Measurements from ENCODE around the gene PARD3. TPM values are rescaled to one million over a fixed set of nuclear protein-coding genes. Genes with fewer than 3 reads are reported as not detected.
"Not testable (repeated sequence)": the region's sequence is repeated elsewhere in the genome, so short reads cannot be mapped to it uniquely, and the experiment has no call there.

The PARD3 gene
- total RNA-seq, 4 donors from 2014 or later = 27.3 to 65.3 (median 55.6) TPM

DNA sequence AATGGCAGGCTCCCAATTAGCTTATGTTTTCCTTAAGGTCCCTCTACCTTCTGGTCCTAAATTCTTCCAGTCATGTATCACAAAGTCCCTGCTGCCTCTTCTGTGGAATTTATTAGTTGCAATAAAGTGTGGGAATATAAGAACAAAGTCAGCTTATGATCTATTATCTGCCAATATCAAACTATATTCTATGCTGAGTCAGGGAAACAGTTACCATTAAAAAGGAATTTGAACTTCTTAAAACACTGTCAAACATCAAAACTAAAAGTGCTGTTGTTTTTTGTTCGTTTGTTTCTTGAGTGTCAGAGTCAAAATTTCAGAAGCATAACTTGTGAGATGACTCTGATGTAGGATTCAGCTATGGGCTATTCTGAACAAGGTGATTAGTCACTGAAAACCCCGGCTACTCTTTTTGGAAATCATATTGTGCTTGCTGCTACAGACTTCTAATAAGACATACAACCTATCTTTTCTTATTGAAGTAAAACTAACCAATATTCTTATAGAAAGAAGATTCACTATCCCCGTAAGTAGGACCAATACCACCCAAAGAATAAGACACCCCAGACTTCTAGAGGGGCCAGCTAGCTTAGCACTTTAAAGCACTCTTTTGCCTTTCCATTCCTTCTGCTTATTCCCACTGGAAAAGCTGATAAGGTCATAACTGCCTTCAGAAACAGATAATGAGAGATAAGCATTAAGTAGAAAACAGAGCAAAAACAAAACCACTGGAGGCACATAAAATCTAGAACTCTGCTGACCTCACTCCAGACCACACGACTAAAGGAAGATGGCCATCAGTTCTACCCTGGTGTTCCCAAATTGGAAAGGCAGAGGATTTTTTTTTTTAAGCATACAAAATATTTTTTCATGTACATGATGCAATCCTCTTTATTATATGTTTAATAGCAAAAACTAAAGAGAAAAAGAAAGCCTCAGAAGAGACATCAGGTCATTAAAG is 370.6 kb downstream of the PARD3 start:
- TF ChIP-seq, protein P1, sequence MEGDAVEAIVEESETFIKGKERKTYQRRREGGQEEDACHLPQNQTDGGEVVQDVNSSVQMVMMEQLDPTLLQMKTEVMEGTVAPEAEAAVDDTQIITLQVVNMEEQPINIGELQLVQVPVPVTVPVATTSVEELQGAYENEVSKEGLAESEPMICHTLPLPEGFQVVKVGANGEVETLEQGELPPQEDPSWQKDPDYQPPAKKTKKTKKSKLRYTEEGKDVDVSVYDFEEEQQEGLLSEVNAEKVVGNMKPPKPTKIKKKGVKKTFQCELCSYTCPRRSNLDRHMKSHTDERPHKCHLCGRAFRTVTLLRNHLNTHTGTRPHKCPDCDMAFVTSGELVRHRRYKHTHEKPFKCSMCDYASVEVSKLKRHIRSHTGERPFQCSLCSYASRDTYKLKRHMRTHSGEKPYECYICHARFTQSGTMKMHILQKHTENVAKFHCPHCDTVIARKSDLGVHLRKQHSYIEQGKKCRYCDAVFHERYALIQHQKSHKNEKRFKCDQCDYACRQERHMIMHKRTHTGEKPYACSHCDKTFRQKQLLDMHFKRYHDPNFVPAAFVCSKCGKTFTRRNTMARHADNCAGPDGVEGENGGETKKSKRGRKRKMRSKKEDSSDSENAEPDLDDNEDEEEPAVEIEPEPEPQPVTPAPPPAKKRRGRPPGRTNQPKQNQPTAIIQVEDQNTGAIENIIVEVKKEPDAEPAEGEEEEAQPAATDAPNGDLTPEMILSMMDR (IDR thresholded peaks at IDR 0.05) = no peak
- TF ChIP-seq POLR2AphosphoS5 (IDR thresholded peaks at IDR 0.05) (no peak), EP300 (IDR thresholded peaks at IDR 0.05; ENCODE audit: low read depth) (no peak), POLR2A (IDR thresholded peaks at IDR 0.05) (no peak)
- Histone ChIP-seq H3K9me3 (no peaks in the 10 kb centered on the region), H3K4me1 (peaks cover 0 to 13% (median 8%) of the 10 kb centered on the region in 4 donors), H3K27me3 (no peaks in the 10 kb centered on the region), H3K4me3 (no peak overlapping the region), H3K36me3 (no peaks in the 10 kb centered on the region), H3K27ac (no peak overlapping the region)
- intact Hi-C loops (cut with DNase I; ENCODE audit: low total_unique reads) (no loop called here), in situ Hi-C loops (cut with MboI; ENCODE audit: low pct_ligation_motif_present in 1 of 4, low pct_unique_long_range_greater_than_20kb in 1 of 4, low sequenced_read_pairs in 3 of 4) (no loop called here)
- no peak for DNase-seq
- 74 to 77% methylated on average over 4 of the region's 4 CpGs for WGBS, 2 donors (ENCODE audit: low coverage in 1 of 2)

DNA sequence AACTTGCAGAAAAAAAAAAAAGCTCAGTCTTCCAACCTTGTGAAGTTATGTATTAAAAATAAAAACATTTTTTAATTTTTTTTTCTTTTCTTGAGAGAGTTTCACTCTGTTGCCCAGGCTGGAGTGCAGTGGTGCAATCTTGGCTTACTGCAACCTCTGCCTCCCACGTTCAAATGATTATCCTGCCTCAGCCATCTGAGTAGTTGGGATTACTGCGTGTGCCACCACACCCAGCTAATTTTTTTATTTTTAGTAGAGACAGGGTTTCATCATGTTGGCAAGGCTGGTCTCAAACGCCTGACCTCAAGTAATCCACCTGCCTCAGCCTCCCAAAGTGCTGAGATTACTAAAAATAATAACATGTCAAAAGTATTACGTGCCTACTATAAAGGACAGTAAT is 375.7 kb downstream of the PARD3 start:
- in situ Hi-C loops (cut with MboI; ENCODE audit: low pct_ligation_motif_present in 1 of 4, low pct_unique_long_range_greater_than_20kb in 1 of 4, low sequenced_read_pairs in 3 of 4); H3K9me3 ChIP-seq; H3K4me3 ChIP-seq; H3K36me3 ChIP-seq; H3K27me3 ChIP-seq; H3K27ac ChIP-seq; DNase-seq; H3K4me1 ChIP-seq; intact Hi-C loops (cut with DNase I; ENCODE audit: low total_unique reads): not testable (repeated sequence)
- WGBS, 2 donors (ENCODE audit: low coverage in 1 of 2) = 71 to 73% methylated on average over 3 to 4 of the region's 4 CpGs

DNA sequence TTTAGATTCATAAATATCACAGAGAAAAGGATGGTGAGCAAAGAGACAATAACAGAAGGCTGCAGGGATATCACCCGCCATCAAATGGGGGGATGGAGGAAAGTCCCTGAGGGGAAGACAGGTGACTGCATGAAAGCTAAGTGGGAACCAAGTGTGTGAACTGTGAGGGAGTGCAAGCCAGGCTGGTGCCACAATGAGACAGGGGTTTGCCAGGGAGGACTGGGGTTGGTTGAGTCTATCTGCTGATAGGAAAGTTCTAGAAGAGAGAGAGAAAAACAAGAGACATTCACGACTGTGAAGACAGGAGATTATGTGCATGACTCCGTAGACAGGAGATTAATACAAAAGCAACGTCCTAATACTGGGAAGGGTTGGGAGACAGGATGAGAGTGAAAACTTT is 376.4 kb downstream of the PARD3 start:
- no peaks in the 10 kb centered on the region for H3K27me3 ChIP-seq
- H3K4me3 ChIP-seq = no peak overlapping the region
- WGBS, 2 donors (ENCODE audit: low coverage in 1 of 2) = 76 to 89% methylated on average over 4 of the region's 4 CpGs
- H3K36me3 ChIP-seq = no peaks in the 10 kb centered on the region
- no peak for DNase-seq
- H3K27ac ChIP-seq = no peak overlapping the region
- H3K9me3 ChIP-seq = no peaks in the 10 kb centered on the region
- in situ Hi-C loops (cut with MboI; ENCODE audit: low pct_ligation_motif_present in 1 of 4, low pct_unique_long_range_greater_than_20kb in 1 of 4, low sequenced_read_pairs in 3 of 4) = no loop called here
- intact Hi-C loops (cut with DNase I; ENCODE audit: low total_unique reads) = no loop called here
- peaks cover 0 to 8% (median 2%) of the 10 kb centered on the region in 4 donors for H3K4me1 ChIP-seq
- no peak for TF ChIP-seq POLR2AphosphoS5 (IDR thresholded peaks at IDR 0.05)
- no peak for TF ChIP-seq POLR2A (IDR thresholded peaks at IDR 0.05)
- TF ChIP-seq, protein P1 (IDR thresholded peaks at IDR 0.05) = no peak
- TF ChIP-seq EP300 (IDR thresholded peaks at IDR 0.05; ENCODE audit: low read depth) = no peak

DNA sequence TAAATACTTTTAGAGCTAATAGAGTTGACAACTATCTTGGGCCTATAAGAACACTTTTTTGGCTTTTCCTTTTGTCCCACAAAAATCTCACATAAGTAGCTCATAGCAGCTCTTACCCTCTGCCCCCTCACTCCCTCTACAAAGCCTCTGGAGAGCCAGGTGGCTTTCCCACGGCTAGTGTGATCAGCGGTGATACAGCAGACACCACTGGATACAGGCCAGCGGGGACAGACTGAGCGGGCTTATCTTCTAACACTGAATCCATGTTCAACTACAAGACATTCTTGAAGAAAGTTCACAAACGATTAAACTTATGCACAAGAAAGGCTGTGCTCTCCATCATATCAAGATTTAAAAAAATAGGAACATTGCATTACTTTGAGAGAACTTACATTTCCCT is 377.2 kb downstream of the PARD3 start:
- Histone ChIP-seq H3K27me3 (no peaks in the 10 kb centered on the region), H3K4me1 (peaks cover 0 to 9% (median 4%) of the 10 kb centered on the region in 4 donors), H3K9me3 (no peaks in the 10 kb centered on the region), H3K27ac (no peak overlapping the region), H3K36me3 (no peaks in the 10 kb centered on the region), H3K4me3 (no peak overlapping the region)
- in situ Hi-C loops (cut with MboI; ENCODE audit: low pct_ligation_motif_present in 1 of 4, low pct_unique_long_range_greater_than_20kb in 1 of 4, low sequenced_read_pairs in 3 of 4) = no loop called here
- WGBS, 2 donors (ENCODE audit: low coverage in 1 of 2) = 74 to 95% methylated on average over 3 to 5 of the region's 5 CpGs
- no peak for TF ChIP-seq POLR2A (IDR thresholded peaks at IDR 0.05)
- intact Hi-C loops (cut with DNase I; ENCODE audit: low total_unique reads) = no loop called here
- DNase-seq = no peak

DNA sequence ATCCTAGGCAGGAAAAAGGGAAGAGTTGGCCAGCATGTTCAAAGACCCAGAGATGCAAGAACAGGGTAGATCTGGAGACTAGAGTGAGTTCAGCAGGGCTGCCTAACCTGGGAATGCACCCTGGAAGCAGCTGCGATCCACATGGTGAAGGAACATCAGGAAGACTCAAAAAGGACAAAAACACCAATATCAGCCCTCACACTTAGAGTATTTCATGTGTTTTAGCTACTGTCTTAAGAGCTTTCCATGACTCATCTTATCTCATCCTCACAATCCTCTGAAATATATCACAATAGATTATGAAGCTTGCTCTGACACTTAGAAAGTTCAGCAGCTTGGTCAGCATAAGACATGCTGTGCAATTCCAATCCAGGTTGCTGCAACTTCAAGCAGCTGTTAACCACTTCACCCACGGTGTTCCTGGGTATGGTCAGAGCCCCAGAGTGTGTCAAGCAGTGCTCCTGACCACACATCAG is 380.9 kb downstream of the PARD3 start:
- in situ Hi-C loops (cut with MboI; ENCODE audit: low pct_ligation_motif_present in 1 of 4, low pct_unique_long_range_greater_than_20kb in 1 of 4, low sequenced_read_pairs in 3 of 4) = no loop called here
- no peak for DNase-seq
- Histone ChIP-seq H3K4me1 (peaks cover 0 to 19% (median 4%) of the 10 kb centered on the region in 4 donors), H3K4me3 (no peak overlapping the region), H3K27ac (no peak overlapping the region), H3K27me3 (no peaks in the 10 kb centered on the region), H3K36me3 (no peaks in the 10 kb centered on the region), H3K9me3 (no peaks in the 10 kb centered on the region)
- TF ChIP-seq POLR2A (IDR thresholded peaks at IDR 0.05) (no peak), EP300 (IDR thresholded peaks at IDR 0.05; ENCODE audit: low read depth) (no peak), POLR2AphosphoS5 (IDR thresholded peaks at IDR 0.05) (no peak)
- TF ChIP-seq, protein P1 (IDR thresholded peaks at IDR 0.05) = no peak
- 61 to 64% methylated on average over 2 of the region's 2 CpGs for WGBS, 2 donors (ENCODE audit: low coverage in 1 of 2)
- intact Hi-C loops (cut with DNase I; ENCODE audit: low total_unique reads) = no loop called here
